ENCODE measurements around the gene HOXD12.

DNA sequence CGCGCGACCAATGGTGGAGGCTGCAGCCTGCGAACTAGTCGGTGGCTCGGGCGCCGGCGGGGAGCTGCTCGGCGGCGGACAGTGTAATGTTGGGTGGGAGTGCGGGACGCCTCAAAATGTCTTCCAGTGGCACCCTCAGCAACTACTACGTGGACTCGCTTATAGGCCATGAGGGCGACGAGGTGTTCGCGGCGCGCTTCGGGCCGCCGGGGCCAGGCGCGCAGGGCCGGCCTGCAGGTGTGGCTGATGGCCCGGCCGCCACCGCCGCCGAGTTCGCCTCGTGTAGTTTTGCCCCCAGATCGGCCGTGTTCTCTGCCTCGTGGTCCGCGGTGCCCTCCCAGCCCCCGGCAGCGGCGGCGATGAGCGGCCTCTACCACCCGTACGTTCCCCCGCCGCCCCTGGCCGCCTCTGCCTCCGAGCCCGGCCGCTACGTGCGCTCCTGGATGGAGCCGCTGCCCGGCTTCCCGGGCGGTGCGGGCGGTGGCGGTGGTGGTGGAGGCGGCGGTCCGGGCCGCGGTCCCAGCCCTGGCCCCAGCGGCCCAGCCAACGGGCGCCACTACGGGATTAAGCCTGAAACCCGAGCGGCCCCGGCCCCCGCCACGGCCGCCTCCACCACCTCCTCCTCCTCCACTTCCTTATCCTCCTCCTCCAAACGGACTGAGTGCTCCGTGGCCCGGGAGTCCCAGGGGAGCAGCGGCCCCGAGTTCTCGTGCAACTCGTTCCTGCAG, 23.3 kb downstream of the HOXD12 start, which contains the start of gene HOXD9:
- TF ChIP-seq, protein P1, sequence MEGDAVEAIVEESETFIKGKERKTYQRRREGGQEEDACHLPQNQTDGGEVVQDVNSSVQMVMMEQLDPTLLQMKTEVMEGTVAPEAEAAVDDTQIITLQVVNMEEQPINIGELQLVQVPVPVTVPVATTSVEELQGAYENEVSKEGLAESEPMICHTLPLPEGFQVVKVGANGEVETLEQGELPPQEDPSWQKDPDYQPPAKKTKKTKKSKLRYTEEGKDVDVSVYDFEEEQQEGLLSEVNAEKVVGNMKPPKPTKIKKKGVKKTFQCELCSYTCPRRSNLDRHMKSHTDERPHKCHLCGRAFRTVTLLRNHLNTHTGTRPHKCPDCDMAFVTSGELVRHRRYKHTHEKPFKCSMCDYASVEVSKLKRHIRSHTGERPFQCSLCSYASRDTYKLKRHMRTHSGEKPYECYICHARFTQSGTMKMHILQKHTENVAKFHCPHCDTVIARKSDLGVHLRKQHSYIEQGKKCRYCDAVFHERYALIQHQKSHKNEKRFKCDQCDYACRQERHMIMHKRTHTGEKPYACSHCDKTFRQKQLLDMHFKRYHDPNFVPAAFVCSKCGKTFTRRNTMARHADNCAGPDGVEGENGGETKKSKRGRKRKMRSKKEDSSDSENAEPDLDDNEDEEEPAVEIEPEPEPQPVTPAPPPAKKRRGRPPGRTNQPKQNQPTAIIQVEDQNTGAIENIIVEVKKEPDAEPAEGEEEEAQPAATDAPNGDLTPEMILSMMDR (IDR thresholded peaks at IDR 0.05; ENCODE audit: low read length) = no peak
- TF ChIP-seq EZH2 (optimal IDR thresholded peaks at IDR 0.05; ENCODE audit: low read depth, low read length) = no peak

Measured in MM.1S (cell line).